RWPE1 (cell line): ENCODE measurements around the gene KRTAP20-3.

ENCODE experiments used
- CTCF ChIA-PET: fragments of 350-600 bp; sonication (Branson Sonifier 250); formaldehyde crosslinking; extraction: SDS; loops from one replicate; lab custom pipeline; 2021; lab: Yijun Ruan, JAX
- POLR2A ChIA-PET: fragments of 400-600 bp; formaldehyde crosslinking; extraction: SDS; loops from one replicate; lab custom pipeline; 2020; ENCODE audit warnings: antibody characterized with exemption; ENCODE audit not compliant: low non-redundant PET; lab: Yijun Ruan, JAX
- DNase-seq: peaks from one replicate; pipeline ENCODE4 v3.0.0; 2012; ENCODE audit warnings: low spot score
- H3K27ac ChIP-seq: fragments of 450-650 bp; 2 replicates; pipeline ENCODE4 v1.5.1; 2017
- TF ChIP-seq, protein P1 (sequence below): fragments of 450-650 bp; conservative IDR thresholded peaks from 2 replicates; pipeline ENCODE4 v1.5.1; 2017; ENCODE audit warnings: low read depth, mild to moderate bottlenecking

The KRTAP20-3 gene

GRCh38 chr21:30628109-30628508 is 14.6 kb upstream of the KRTAP20-3 start:
- H3K27ac ChIP-seq, result no peak overlapping the region
- ChIA-PET POLR2A (no interaction called here), CTCF (interaction anchor here (0.6 kb wide), 1 partner anchor 412 kb away, joined by 3 read pairs; no protein-coding TSS in a partner anchor)
- TF ChIP-seq, protein P1, sequence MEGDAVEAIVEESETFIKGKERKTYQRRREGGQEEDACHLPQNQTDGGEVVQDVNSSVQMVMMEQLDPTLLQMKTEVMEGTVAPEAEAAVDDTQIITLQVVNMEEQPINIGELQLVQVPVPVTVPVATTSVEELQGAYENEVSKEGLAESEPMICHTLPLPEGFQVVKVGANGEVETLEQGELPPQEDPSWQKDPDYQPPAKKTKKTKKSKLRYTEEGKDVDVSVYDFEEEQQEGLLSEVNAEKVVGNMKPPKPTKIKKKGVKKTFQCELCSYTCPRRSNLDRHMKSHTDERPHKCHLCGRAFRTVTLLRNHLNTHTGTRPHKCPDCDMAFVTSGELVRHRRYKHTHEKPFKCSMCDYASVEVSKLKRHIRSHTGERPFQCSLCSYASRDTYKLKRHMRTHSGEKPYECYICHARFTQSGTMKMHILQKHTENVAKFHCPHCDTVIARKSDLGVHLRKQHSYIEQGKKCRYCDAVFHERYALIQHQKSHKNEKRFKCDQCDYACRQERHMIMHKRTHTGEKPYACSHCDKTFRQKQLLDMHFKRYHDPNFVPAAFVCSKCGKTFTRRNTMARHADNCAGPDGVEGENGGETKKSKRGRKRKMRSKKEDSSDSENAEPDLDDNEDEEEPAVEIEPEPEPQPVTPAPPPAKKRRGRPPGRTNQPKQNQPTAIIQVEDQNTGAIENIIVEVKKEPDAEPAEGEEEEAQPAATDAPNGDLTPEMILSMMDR, result no peak
- no peak for DNase-seq

GRCh38 chr21:30629200-30629599 is 13.5 kb upstream of the KRTAP20-3 start:
- TF ChIP-seq, protein P1, result no peak
- H3K27ac ChIP-seq, result no peak overlapping the region
- ChIA-PET CTCF (interaction anchor here (0.7 kb wide), 1 partner anchor 370 kb away, joined by 3 read pairs; no protein-coding TSS in a partner anchor), POLR2A (no interaction called here)
- DNase-seq, result no peak

GRCh38 chr21:30634906-30635305 is 7.8 kb upstream of the KRTAP20-3 start, which contains the start of gene KRTAP20-2:
TSS of gene KRTAP20-2 (plus strand) at chr21:30635206. CDS start at chr21:30635264, 58 bp downstream.
- ChIA-PET POLR2A (no interaction called here), CTCF (no interaction called here)
- TF ChIP-seq, protein P1, result no peak
- H3K27ac ChIP-seq, result no peak within 1 kb of the TSS
- DNase-seq, result no peak

DNA sequence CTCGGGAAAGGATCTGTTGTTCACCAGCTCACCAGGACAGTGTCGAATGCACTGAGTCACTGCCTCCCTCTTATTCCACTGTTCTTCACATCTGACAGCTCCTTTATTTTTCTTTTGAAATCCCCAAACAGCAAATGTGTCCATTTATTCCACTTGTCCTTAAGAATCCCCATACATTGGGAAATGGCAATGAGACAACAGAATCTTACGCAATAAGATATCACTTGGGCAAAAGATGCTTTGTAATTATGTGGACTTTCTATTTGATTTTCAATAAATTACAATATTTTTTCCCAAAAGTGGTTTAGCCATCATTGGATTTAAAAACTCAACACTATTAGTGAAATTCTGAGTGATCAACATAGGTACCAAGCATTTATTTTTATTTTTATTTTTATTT is 4.0 kb upstream of the KRTAP20-3 start:
- ChIA-PET POLR2A (no interaction called here), CTCF (interaction anchor here (0.9 kb wide), 1 partner anchor 74 kb away, joined by 3 read pairs; no protein-coding TSS in a partner anchor)
- TF ChIP-seq, protein P1, result no peak
- H3K27ac ChIP-seq, result no peak overlapping the region
- DNase-seq, result no peak

- ChIA-PET CTCF (no interaction called here), POLR2A (no interaction called here)
- DNase-seq, result no peak
- TF ChIP-seq, protein P1, result no peak
- no peak overlapping the region for H3K27ac ChIP-seq
These were observed 4.3 kb downstream of the KRTAP20-3 start for GRCh38 chr21:30646904-30647414.

GRCh38 chr21:30652891-30653290 is 10.2 kb downstream of the KRTAP20-3 start:
- POLR2A ChIA-PET, result no interaction called here
- TF ChIP-seq, protein P1, result no peak
- CTCF ChIA-PET, result no interaction called here

More at GRCh38 chr21:30652891-30653290, 10.2 kb downstream of the KRTAP20-3 start:
- H3K27ac ChIP-seq, result no peak overlapping the region
- no peak for DNase-seq
